Caki2 (cell line): ENCODE measurements around the gene THBS3. TPM values are rescaled to one million over a fixed set of nuclear protein-coding genes. Genes with fewer than 3 reads are reported as not detected.
A peak's percentile ranks its signal among the peaks of the same experiment; 100 is the strongest.
"Not testable (repeated sequence)": the region's sequence is repeated elsewhere in the genome, so short reads cannot be mapped to it uniquely, and the experiment has no call there.

ENCODE experiments used
- DNase-seq: peaks from one replicate; pipeline ENCODE4 v3.0.0-alpha.2; 2015; ENCODE audit warnings: low read depth
- in situ Hi-C: cut with HindIII; loops from 2 replicates; pipeline ENCODE4 v1.10.0; 2016; ENCODE audit warnings: low sequenced_read_pairs, low pct_unique_long_range_greater_than_20kb, mixed read lengths
- total RNA-seq: library from RNA; depleted of rRNA; stranded (reverse); fragments of >200 nt; shearing (Covaris generic); gene quantifications from 2 replicates; pipeline ENCODE4 v1.2.3, GENCODE V29; 2014; ENCODE audit warnings: low replicate concordance

Gene THBS3
- total RNA-seq, 1 experiment from 2014 or later: 20.5 TPM

- DNase-seq: peak; percentile 14
- in situ Hi-C loops: no loop called here
Measured at GRCh38 chr1:155195201-155196102, 12.2 kb downstream of the THBS3 start.

- DNase-seq, in situ Hi-C loops: not testable (repeated sequence)
Measured at GRCh38 chr1:155193991-155194240, 13.8 kb downstream of the THBS3 start.

GRCh38 chr1:155193275-155193990 lies 14.3 kb downstream of the THBS3 start:
- in situ Hi-C loops: no loop called here
- DNase-seq: peak; percentile 96

- in situ Hi-C loops: no loop called here
- DNase-seq: no peak
Measured at GRCh38 chr1:155192346-155193274, 15.1 kb downstream of the THBS3 start.

DNA sequence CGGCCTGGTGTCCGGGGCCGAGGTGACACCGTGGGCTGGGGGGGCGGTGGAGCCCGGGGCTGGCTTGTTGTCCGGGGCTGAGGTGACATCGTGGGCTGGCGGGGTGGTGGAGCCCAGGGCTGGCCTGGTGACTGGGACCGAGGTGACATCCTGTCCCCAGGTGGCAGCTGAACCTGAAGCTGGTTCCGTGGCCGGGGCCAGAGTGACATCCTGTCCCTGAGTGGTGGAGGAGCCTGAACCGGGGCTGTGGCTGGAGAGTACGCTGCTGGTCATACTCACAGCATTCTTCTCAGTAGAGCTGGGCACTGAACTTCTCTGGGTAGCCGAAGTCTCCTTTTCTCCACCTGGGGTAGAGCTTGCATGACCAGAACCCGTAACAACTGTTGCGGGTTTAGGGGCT lies 15.8 kb downstream of the THBS3 start:
- in situ Hi-C loops: no loop called here

DNA sequence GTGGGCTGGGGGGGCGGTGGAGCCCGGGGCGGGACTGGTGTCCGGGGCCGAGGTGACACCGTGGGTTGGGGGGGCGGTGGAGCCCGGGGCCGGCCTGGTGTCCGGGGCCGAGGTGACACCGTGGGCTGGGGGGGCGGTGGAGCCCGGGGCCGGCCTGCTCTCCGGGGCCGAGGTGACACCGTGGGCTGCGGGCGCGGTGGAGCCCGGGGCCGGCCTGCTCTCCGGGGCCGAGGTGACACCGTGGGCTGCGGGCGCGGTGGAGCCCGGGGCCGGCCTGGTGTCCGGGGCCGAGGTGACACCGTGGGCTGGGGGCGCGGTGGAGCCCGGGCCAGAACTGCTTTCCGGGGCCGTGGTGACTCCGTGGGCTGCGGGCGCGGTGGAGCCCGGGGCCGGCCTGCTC lies 17.8 kb downstream of the THBS3 start:
- in situ Hi-C loops, DNase-seq: not testable (repeated sequence)

More for the DNA sequence above, 15.8 kb downstream of the THBS3 start:
- DNase-seq: no peak

GRCh38 chr1:155188268-155188667 lies 19.4 kb downstream of the THBS3 start:
- in situ Hi-C loops: no loop called here

GRCh38 chr1:155187456-155187891 lies 20.2 kb downstream of the THBS3 start:
- no peak for DNase-seq
- in situ Hi-C loops: no loop called here

More at GRCh38 chr1:155188268-155188667, 19.4 kb downstream of the THBS3 start:
- DNase-seq: no peak

GRCh38 chr1:155186794-155187455 lies 20.8 kb downstream of the THBS3 start:
- in situ Hi-C loops: no loop called here
- no peak for DNase-seq

- in situ Hi-C loops: no loop called here
Measured at GRCh38 chr1:155186067-155186793, 21.5 kb downstream of the THBS3 start.

GRCh38 chr1:155185783-155186066 lies 22.0 kb downstream of the THBS3 start:
- in situ Hi-C loops: no loop called here
- DNase-seq: no peak

More at GRCh38 chr1:155186067-155186793, 21.5 kb downstream of the THBS3 start:
- DNase-seq: no peak

DNA sequence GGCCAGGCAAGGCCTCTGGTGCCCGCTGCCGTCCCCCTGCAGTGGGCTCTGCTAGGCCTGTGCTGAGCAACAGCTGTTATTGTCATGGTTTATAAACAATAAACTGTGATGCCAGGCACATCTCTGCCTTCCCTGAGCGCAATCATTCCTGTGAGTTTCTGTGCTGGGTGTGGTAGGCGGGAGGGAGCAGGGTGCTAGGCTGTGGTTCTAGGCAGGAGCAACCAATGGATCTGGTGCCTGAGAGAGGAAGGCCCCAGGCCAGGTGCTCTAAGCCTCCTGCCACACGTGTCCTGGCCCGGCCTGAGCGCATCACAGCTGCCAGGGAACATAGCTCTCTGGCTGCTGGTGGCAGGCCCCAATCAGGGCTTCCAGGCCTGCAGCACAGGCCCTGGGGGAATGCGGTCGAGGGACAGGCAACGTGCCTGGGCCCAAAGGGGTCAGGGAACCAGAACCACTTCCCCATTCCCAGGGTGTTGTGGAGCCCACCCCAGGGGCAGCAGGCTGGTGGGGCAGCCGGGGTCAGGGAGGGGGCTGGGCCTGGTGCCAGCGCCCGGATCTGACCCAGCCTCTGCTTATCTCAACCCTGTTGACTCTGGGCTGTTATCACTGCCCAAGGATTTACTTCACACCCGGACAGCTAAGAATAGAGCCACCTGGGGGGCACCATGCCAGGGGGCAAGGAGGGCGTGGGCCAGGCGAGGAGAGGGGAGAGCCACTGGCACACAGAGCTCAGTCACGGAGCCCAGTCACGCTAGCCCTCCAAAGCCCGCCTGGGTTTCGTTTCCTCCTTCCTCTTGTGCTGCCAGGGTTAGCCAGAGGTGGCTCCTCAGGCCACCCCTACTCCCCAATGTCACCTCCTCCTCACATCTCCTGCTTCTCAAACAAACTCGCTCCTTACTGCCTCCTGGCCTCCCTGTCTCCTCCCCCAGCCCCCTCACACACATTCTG lies 22.6 kb downstream of the THBS3 start:
- in situ Hi-C loops: no loop called here
- no peak for DNase-seq

DNA sequence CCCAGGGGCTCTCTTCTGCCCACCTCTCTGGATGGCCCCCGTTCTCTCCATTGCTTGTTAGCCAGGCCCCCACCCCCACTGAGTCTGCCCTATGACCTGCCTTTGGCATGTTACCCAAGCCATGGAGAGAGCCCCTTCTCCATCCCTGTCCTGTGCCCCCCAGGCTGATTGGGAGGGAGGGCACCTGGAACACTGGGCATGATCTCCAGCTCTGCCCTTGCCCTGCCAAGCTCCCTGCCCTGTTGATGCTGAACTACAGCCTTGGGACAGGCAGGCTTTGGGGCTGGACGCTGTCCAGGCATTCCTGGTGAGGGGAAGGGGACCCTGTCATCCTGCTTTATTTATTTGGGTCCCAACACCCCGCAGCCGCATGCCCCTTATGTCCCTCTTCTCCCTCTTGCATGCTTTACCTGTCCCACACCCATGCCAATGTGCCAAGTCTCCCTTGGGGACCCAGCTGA lies 23.3 kb downstream of the THBS3 start:
- in situ Hi-C loops: no loop called here
- no peak for DNase-seq

GRCh38 chr1:155183775-155184221 lies 23.9 kb downstream of the THBS3 start:
- in situ Hi-C loops: no loop called here
- DNase-seq: no peak

DNA sequence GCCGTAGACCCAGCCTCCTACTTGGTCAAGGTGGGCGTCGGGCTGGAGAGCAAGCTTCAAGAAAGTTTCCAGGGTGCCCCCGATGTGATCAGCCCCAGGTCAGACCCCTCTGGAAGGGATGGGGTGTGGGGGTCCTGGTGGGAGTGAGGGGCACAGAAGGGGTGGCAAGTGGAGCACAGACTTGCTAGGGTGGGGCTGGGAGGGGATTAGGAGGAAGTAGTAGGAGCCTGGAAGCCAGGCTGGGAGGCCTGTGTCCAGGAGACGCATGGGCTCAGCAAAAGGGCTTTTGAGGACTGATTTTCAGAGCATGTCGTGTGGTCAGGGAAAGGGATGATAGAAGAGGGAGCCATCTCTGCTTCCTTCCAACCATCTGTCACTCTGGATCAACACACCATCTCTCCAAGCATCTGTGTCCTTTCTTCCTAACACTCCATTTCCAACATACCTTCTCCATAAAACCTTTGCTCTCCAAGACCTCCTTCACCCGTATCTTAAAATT lies 25.6 kb downstream of the THBS3 start:
- no peak for DNase-seq
- in situ Hi-C loops: no loop called here

- in situ Hi-C loops: no loop called here
- no peak for DNase-seq
Measured at GRCh38 chr1:155181371-155182051, 26.2 kb downstream of the THBS3 start.
